Panc1 (cell line): ENCODE results near the gene NOSTRIN. TPM values are rescaled to one million over a fixed set of nuclear protein-coding genes. Genes with fewer than 3 reads are reported as not detected.
"Not testable (repeated sequence)": the region's sequence is repeated elsewhere in the genome, so short reads cannot be mapped to it uniquely, and the experiment has no call there.

Experiments
- ATAC-seq: fragments of 200-7000 bp; cut with Tn5 transposase; 2 replicates; pipeline ENCODE4 v1.9.1; 2020; ENCODE audit warnings: mild to moderate bottlenecking, moderate library complexity
- BruUV-seq: library from RNA; stranded (reverse); fragments of 400-500 nt; replicated peaks from 2 replicates; lab custom pipeline; 2021; lab: Mats Ljungman, UMichigan
- CTCF ChIA-PET: fragments of 300-600 bp; sonication (Branson Sonifier 250); formaldehyde crosslinking; loops from one replicate; lab custom pipeline; 2022; ENCODE audit warnings: antibody characterized with exemption; lab: Charles Lee
- POLR2A ChIA-PET: fragments of 300-600 bp; sonication (Branson Sonifier 250); formaldehyde crosslinking; loops from one replicate; lab custom pipeline; 2022; ENCODE audit warnings: antibody characterized with exemption; lab: Charles Lee
- DNase-seq: peaks from one replicate; pipeline ENCODE4 v3.0.0-alpha.2; 2010; ENCODE audit warnings: low read depth, low spot score
- H3K27ac ChIP-seq: 2 replicates; pipeline ENCODE4 v1.5.1; 2011; ENCODE audit warnings: mild to moderate bottlenecking, low read length, inconsistent platforms
- H3K27me3 ChIP-seq: fragments of 200-500 bp; sonication (Bioruptor generic); 2 replicates; pipeline ENCODE4 v1.6.0; 2014; ENCODE audit warnings: low read length, inconsistent platforms; ENCODE audit not compliant: control insufficient read depth, insufficient read depth
- H3K36me3 ChIP-seq: fragments of 200-500 bp; sonication (Bioruptor generic); 2 replicates; pipeline ENCODE4 v1.5.1; 2014; ENCODE audit warnings: inconsistent platforms, mild to moderate bottlenecking, low read length, moderate library complexity; ENCODE audit not compliant: control insufficient read depth, insufficient read depth
- H3K4me1 ChIP-seq: 2 replicates; pipeline ENCODE4 v1.5.1; 2011; ENCODE audit warnings: inconsistent platforms, mild to moderate bottlenecking, low read length, moderate library complexity; ENCODE audit not compliant: control insufficient read depth, insufficient read depth
- H3K4me3 ChIP-seq, 2 experiments: 2 replicates each; pipeline ENCODE4 v1.5.1; 2011 to 2012; ENCODE audit warnings: low read depth in 2 of 2, low read length in 2 of 2, mild to moderate bottlenecking in 2 of 2, inconsistent platforms in 1 of 2, moderate library complexity in 1 of 2
- H3K9me3 ChIP-seq: fragments of 200-500 bp; sonication (Bioruptor generic); 2 replicates; pipeline ENCODE4 v1.5.1; 2014; ENCODE audit warnings: low read depth, mild to moderate bottlenecking, inconsistent platforms, low read length, moderate library complexity; ENCODE audit not compliant: control insufficient read depth, insufficient read depth
- POLR2AphosphoS5 ChIP-seq: IDR thresholded peaks from 2 replicates; pipeline ENCODE4 v1.6.1; 2012; ENCODE audit warnings: mild to moderate bottlenecking, low read depth, low read length, moderate library complexity
- SIN3A ChIP-seq: IDR thresholded peaks from 2 replicates; pipeline ENCODE4 v1.6.1; 2012; ENCODE audit warnings: low read depth, mild to moderate bottlenecking, low read length, moderate library complexity, borderline replicate concordance; ENCODE audit not compliant: insufficient read depth
- TCF7L2 ChIP-seq: IDR thresholded peaks from 2 replicates; pipeline ENCODE4 v1.6.1; 2011; ENCODE audit warnings: mild to moderate bottlenecking, low read depth, low read length, inconsistent platforms
- in situ Hi-C: cut with HindIII; loops from 2 replicates; pipeline ENCODE4 v1.10.0; 2016; ENCODE audit warnings: low sequenced_read_pairs, low pct_unique_long_range_greater_than_20kb
- intact Hi-C: fragments of 100-400 bp; cut with micrococcal nuclease; formaldehyde crosslinking; loops from one replicate; pipeline ENCODE4 v1.10.0; 2022; ENCODE audit not compliant: unreplicated experiment
- total RNA-seq: library from RNA; stranded (reverse); gene quantifications from one replicate; pipeline ENCODE4 v1.2.1, GENCODE V29; 2021; ENCODE audit not compliant: unreplicated experiment
- TF ChIP-seq, protein P1 (sequence below), 2 experiments: IDR thresholded peaks; 2 replicates each; pipeline ENCODE4 v1.6.1; 2011 to 2012; ENCODE audit warnings: low read depth in 2 of 2, control low read depth in 1 of 2, low read length in 1 of 2, mild to moderate bottlenecking in 1 of 2, moderate library complexity in 1 of 2; ENCODE audit not compliant: insufficient read depth in 1 of 2
- TF ChIP-seq, protein P2 (sequence below): fragments of 450-650 bp; IDR thresholded peaks from 2 replicates; pipeline ENCODE4 v1.5.1; 2017; ENCODE audit warnings: mild to moderate bottlenecking

Gene NOSTRIN
- total RNA-seq, 1 experiment from 2014 or later, result not detected

DNA sequence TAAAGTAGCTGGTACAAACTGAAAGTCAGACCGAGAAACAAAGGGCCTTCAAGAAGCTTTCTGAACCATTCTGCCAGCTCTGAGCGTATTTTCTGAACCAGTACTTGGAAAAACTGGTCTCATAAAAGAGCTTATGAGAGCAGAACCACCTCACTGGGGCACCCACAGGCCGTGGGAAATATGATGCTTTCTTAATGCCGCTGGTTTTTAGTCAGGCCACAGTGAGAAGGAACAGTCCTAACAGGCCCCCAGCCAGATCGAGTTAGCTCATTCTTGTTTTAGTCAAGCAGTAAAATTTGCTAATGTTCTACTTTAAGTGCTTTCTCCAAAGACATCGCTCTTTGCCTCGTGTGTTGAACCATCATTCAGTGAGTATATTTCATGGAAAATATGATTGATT, 12.7 kb upstream of the NOSTRIN start:
- Histone ChIP-seq H3K27ac (no peak overlapping the region), H3K9me3 (no peaks in the 10 kb centered on the region), H3K27me3 (0 out of 2 replicates have a peak, but pooled peaks cover 3% of the 10 kb centered on the region), H3K4me1 (no peaks in the 10 kb centered on the region), H3K4me3 (no peak overlapping the region), H3K36me3 (no peaks in the 10 kb centered on the region)
- BruUV-seq, result no TSS peak
- intact Hi-C loops, result no loop called here
- CTCF ChIA-PET, result no interaction called here
- in situ Hi-C loops, result no loop called here
- TF ChIP-seq, protein P1, sequence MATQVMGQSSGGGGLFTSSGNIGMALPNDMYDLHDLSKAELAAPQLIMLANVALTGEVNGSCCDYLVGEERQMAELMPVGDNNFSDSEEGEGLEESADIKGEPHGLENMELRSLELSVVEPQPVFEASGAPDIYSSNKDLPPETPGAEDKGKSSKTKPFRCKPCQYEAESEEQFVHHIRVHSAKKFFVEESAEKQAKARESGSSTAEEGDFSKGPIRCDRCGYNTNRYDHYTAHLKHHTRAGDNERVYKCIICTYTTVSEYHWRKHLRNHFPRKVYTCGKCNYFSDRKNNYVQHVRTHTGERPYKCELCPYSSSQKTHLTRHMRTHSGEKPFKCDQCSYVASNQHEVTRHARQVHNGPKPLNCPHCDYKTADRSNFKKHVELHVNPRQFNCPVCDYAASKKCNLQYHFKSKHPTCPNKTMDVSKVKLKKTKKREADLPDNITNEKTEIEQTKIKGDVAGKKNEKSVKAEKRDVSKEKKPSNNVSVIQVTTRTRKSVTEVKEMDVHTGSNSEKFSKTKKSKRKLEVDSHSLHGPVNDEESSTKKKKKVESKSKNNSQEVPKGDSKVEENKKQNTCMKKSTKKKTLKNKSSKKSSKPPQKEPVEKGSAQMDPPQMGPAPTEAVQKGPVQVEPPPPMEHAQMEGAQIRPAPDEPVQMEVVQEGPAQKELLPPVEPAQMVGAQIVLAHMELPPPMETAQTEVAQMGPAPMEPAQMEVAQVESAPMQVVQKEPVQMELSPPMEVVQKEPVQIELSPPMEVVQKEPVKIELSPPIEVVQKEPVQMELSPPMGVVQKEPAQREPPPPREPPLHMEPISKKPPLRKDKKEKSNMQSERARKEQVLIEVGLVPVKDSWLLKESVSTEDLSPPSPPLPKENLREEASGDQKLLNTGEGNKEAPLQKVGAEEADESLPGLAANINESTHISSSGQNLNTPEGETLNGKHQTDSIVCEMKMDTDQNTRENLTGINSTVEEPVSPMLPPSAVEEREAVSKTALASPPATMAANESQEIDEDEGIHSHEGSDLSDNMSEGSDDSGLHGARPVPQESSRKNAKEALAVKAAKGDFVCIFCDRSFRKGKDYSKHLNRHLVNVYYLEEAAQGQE (IDR thresholded peaks at IDR 0.05; ENCODE audit: insufficient read depth in 1 of 2, low read depth in 2 of 2, low read length in 1 of 2), result no peak
- TF ChIP-seq SIN3A (no peak), TCF7L2 (no peak), POLR2AphosphoS5 (no peak)
- TF ChIP-seq, protein P2, sequence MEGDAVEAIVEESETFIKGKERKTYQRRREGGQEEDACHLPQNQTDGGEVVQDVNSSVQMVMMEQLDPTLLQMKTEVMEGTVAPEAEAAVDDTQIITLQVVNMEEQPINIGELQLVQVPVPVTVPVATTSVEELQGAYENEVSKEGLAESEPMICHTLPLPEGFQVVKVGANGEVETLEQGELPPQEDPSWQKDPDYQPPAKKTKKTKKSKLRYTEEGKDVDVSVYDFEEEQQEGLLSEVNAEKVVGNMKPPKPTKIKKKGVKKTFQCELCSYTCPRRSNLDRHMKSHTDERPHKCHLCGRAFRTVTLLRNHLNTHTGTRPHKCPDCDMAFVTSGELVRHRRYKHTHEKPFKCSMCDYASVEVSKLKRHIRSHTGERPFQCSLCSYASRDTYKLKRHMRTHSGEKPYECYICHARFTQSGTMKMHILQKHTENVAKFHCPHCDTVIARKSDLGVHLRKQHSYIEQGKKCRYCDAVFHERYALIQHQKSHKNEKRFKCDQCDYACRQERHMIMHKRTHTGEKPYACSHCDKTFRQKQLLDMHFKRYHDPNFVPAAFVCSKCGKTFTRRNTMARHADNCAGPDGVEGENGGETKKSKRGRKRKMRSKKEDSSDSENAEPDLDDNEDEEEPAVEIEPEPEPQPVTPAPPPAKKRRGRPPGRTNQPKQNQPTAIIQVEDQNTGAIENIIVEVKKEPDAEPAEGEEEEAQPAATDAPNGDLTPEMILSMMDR, result no peak
- POLR2A ChIA-PET, result interaction anchor here (0.5 kb wide), 1 partner anchor 429 kb away, joined by 4 read pairs; no protein-coding TSS in a partner anchor
- no peak for ATAC-seq
- no peak for DNase-seq

DNA sequence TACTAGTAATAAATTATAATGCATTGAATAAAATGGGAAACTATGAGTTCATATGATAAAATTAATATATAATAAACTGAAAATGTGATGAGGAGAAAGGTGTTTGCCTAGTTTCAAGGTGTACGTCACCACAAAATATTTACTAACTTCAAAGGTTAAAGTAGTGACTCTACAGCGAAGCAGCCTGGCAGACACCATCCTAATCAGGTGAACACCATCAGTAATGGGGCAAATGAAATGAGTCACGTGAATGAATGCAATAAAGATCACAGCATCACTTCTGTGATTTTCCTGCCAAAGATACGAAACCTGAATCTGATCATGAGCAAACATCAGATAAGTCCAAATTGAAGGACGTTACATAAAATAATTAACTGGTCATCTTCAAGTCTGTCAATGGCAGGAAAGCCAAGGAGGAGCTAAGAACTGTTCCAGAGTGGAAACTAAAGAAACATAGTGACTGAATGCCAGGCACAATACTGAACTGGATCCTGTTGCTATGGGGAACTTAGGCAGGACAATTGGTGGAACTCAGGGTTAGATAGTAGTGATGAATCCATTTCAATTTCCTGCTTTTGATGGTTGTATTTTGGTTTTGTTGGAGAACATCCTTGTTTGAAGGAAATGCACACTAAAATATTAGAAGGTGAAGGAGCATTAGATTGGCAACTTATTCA, 12.1 kb upstream of the NOSTRIN start:
- Histone ChIP-seq H3K36me3 (no peaks in the 10 kb centered on the region), H3K9me3 (no peaks in the 10 kb centered on the region), H3K27me3 (peaks cover 6% of the 10 kb centered on the region; the same call in 1 of the 2 replicates), H3K4me3 (no peak overlapping the region), H3K4me1 (no peaks in the 10 kb centered on the region), H3K27ac (no peak overlapping the region)
- TF ChIP-seq POLR2AphosphoS5 (no peak), TCF7L2 (no peak), SIN3A (no peak)
- TF ChIP-seq, protein P2, result no peak
- TF ChIP-seq, protein P1 (IDR thresholded peaks at IDR 0.05; ENCODE audit: insufficient read depth in 1 of 2, low read depth in 2 of 2, low read length in 1 of 2), result no peak
- ChIA-PET CTCF (no interaction called here), POLR2A (interaction anchor here (0.5 kb wide), 1 partner anchor 430 kb away, joined by 4 read pairs; no protein-coding TSS in a partner anchor)
- BruUV-seq, result no TSS peak
- DNase-seq (no peak), ATAC-seq (no peak)
- intact Hi-C loops, result no loop called here
- in situ Hi-C loops, result no loop called here

DNA sequence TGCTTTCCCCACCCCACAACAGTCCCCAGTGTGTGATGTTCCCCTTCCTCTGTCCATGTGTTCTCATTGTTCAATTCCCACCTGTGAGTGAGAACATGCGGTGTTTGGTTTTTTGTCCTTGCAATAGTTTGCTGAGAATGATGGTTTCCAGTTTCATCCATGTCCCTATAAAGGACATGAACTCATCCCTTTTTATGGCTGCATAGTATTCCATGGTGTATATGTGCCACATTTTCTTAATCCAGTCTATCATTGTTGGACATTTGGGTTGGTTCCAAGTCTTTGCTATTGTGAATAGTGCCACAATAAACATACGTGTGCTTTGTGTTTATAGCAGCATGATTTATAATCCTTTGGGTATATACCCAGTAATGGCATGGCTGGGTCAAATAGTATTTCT, 11.3 kb upstream of the NOSTRIN start:
- POLR2A ChIA-PET, H3K4me1 ChIP-seq, CTCF ChIA-PET, DNase-seq, intact Hi-C loops, ATAC-seq, BruUV-seq, H3K36me3 ChIP-seq, H3K27me3 ChIP-seq, in situ Hi-C loops, H3K4me3 ChIP-seq, H3K9me3 ChIP-seq, H3K27ac ChIP-seq: not testable (repeated sequence)
